IMR-90 (cell line): ENCODE results near the gene HLA-E. TPM values are rescaled to one million over a fixed set of nuclear protein-coding genes. Genes with fewer than 3 reads are reported as not detected.
"Not testable (repeated sequence)": the region's sequence is repeated elsewhere in the genome, so short reads cannot be mapped to it uniquely, and the experiment has no call there.

Source experiments
- ATAC-seq: fragments of 200-7000 bp; cut with Tn5 transposase; 2 replicates; pipeline ENCODE4 v1.9.1; 2020; ENCODE audit warnings: low read depth, mild to moderate bottlenecking, moderate library complexity
- BruUV-seq: library from RNA; stranded (reverse); fragments of 400-500 nt; replicated peaks from 2 replicates; lab custom pipeline; 2021; lab: Mats Ljungman, UMichigan
- CTCF ChIA-PET: fragments of 300-600 bp; formaldehyde crosslinking; extraction: SDS; loops from one replicate; lab custom pipeline; 2021; ENCODE audit warnings: antibody characterized with exemption; lab: Yijun Ruan, JAX
- POLR2A ChIA-PET: fragments of 300-600 bp; sonication (Branson Sonifier 250); formaldehyde crosslinking; loops from one replicate; lab custom pipeline; 2022; ENCODE audit warnings: antibody characterized with exemption; ENCODE audit not compliant: unreplicated experiment; lab: Charles Lee
- DNase-seq: peaks from one replicate; pipeline ENCODE4 v3.0.0; 2013
- H2AFZ ChIP-seq: replicated peaks from 2 replicates; pipeline ENCODE3; 2013; ENCODE audit warnings: low read length, mild to moderate bottlenecking; ENCODE audit not compliant: poor library complexity
- H2AK5ac ChIP-seq: 2 replicates; pipeline ENCODE4 v1.6.1; 2013; ENCODE audit warnings: low read depth, low read length, inconsistent platforms
- H2AK9ac ChIP-seq: replicated peaks from 2 replicates; pipeline ENCODE3; 2013; ENCODE audit warnings: mild to moderate bottlenecking, low read depth, low read length, moderate library complexity; ENCODE audit not compliant: poor library complexity
- H2BK120ac ChIP-seq: 2 replicates; pipeline ENCODE4 v1.6.1; 2013; ENCODE audit warnings: low read depth, low read length, inconsistent platforms
- H2BK15ac ChIP-seq: 3 replicates; pipeline ENCODE4 v1.6.1; 2013; ENCODE audit warnings: low read depth, low read length, inconsistent platforms
- H2BK20ac ChIP-seq: 2 replicates; pipeline ENCODE4 v1.6.1; 2013; ENCODE audit warnings: low read depth, mild to moderate bottlenecking, inconsistent platforms, low read length, moderate library complexity
- H2BK5ac ChIP-seq: 2 replicates; pipeline ENCODE4 v1.6.1; 2013; ENCODE audit warnings: mild to moderate bottlenecking, low read depth, low read length, inconsistent platforms; ENCODE audit not compliant: poor library complexity, severe bottlenecking
- H3K14ac ChIP-seq: replicated peaks from 2 replicates; pipeline ENCODE4 v1.6.1; 2013; ENCODE audit warnings: low read depth, low read length, inconsistent platforms
- H3K18ac ChIP-seq: 2 replicates; pipeline ENCODE4 v1.6.1; 2013; ENCODE audit warnings: low read depth, low read length, control low read depth
- H3K23ac ChIP-seq: 2 replicates; pipeline ENCODE4 v1.6.1; 2013; ENCODE audit warnings: low read depth, low read length, inconsistent platforms
- H3K27ac ChIP-seq: 2 replicates; pipeline ENCODE4 v1.5.1; 2013; ENCODE audit warnings: mild to moderate bottlenecking, control low read depth, low read length; ENCODE audit not compliant: insufficient read depth
- H3K27me3 ChIP-seq: 2 replicates; pipeline ENCODE4 v1.6.1; 2013; ENCODE audit warnings: low read length; ENCODE audit not compliant: control insufficient read depth, insufficient read depth
- H3K36me3 ChIP-seq: 2 replicates; pipeline ENCODE4 v1.6.1; 2013; ENCODE audit warnings: low read length, mixed read lengths; ENCODE audit not compliant: control insufficient read depth, insufficient read depth
- H3K4ac ChIP-seq: 2 replicates; pipeline ENCODE4 v1.6.1; 2013; ENCODE audit warnings: low read depth, low read length, inconsistent platforms
- H3K4me1 ChIP-seq: 2 replicates; pipeline ENCODE4 v1.6.1; 2013; ENCODE audit warnings: low read length, mixed read lengths; ENCODE audit not compliant: control insufficient read depth, insufficient read depth
- H3K4me2 ChIP-seq: 2 replicates; pipeline ENCODE4 v1.6.1; 2013; ENCODE audit warnings: low read depth, mild to moderate bottlenecking, control low read depth, low read length, moderate library complexity
- H3K4me3 ChIP-seq: 2 replicates; pipeline ENCODE4 v1.5.1; 2013; ENCODE audit warnings: low read depth, mild to moderate bottlenecking, control low read depth, low read length, moderate library complexity; ENCODE audit not compliant: insufficient read depth
- H3K56ac ChIP-seq: 2 replicates; pipeline ENCODE4 v1.6.1; 2013; ENCODE audit warnings: low read length, inconsistent platforms; ENCODE audit not compliant: insufficient read depth; ENCODE audit errors: extremely low read depth
- H3K79me1 ChIP-seq, 2 experiments: 2 replicates each; pipeline ENCODE4 v1.6.1; 2013; ENCODE audit warnings: low read length in 2 of 2, inconsistent platforms in 1 of 2, low read depth in 1 of 2
- H3K9ac ChIP-seq: 2 replicates; pipeline ENCODE4 v1.6.1; 2013; ENCODE audit warnings: low read depth, low read length, control low read depth
- H3K9me1 ChIP-seq: 2 replicates; pipeline ENCODE4 v1.6.1; 2013; ENCODE audit warnings: low read length, inconsistent platforms; ENCODE audit not compliant: insufficient read depth
- H3K9me3 ChIP-seq: 2 replicates; pipeline ENCODE4 v1.6.1; 2013; ENCODE audit warnings: low read length; ENCODE audit not compliant: control insufficient read depth, insufficient read depth
- H4K20me1 ChIP-seq: 2 replicates; pipeline ENCODE4 v1.6.1; 2013; ENCODE audit warnings: low read length, inconsistent platforms; ENCODE audit not compliant: insufficient read depth
- H4K5ac ChIP-seq: 2 replicates; pipeline ENCODE4 v1.6.1; 2013; ENCODE audit warnings: mild to moderate bottlenecking, low read depth, low read length, control low read depth
- H4K8ac ChIP-seq, 2 experiments: 2 replicates each; pipeline ENCODE4 v1.6.1; 2013; ENCODE audit warnings: low read depth in 2 of 2, low read length in 2 of 2, control low read depth in 1 of 2, inconsistent platforms in 1 of 2
- H4K91ac ChIP-seq: 2 replicates; pipeline ENCODE4 v1.6.1; 2013; ENCODE audit warnings: low read depth, low read length, inconsistent platforms; ENCODE audit not compliant: insufficient read depth
- WGBS, 2 experiments: methylation state at CpG; one replicate each; pipeline versions ENCODE4 v1.1.5 to v1.1.7; 2013; ENCODE audit warnings: missing lambda C conversion rate in 2 of 2; ENCODE audit not compliant: insufficient read length in 1 of 2; ENCODE audit errors: extremely low coverage in 2 of 2; 5-methylcytosine and 5-hydroxymethylcytosine counted together
- dilution Hi-C: fragments of 300-500 bp; cut with HindIII; formaldehyde crosslinking; loops from one replicate; pipeline ENCODE4 v1.14.3; 2018; ENCODE audit warnings: low sequenced_read_pairs; ENCODE audit not compliant: unreplicated experiment
- in situ Hi-C: fragments of 300-500 bp; cut with MboI; formaldehyde crosslinking; loops from 3 replicates; pipeline ENCODE4 v1.14.3; 2019; ENCODE audit warnings: low sequenced_read_pairs, inconsistent platforms, mixed read lengths
- intact Hi-C: fragments of 100-400 bp; cut with micrococcal nuclease; formaldehyde crosslinking; loops from 2 replicates; pipeline ENCODE4 v1.10.0; 2022
- polyA plus RNA-seq, 3 experiments: library from polyadenylated mRNA; depleted of rRNA; stranded (reverse); fragments of >200 nt; gene quantifications; 2 replicates each; pipeline ENCODE4 v1.2.3, GENCODE V29; 2012; ENCODE audit warnings: low replicate concordance in 1 of 3
- total RNA-seq: library from RNA; depleted of rRNA; stranded (reverse); fragments of >200 nt; gene quantifications from 2 replicates; pipeline ENCODE4 v1.2.3, GENCODE V29; 2012

The HLA-E gene
- total and polyA plus RNA-seq, 2 of the 4 experiments (the other 2 are of a cell fraction): 83.6 to 84.8 TPM

GRCh38 chr6:30521952-30522351 lies 32.6 kb downstream of the HLA-E start:
- H2AK9ac ChIP-seq, H3K79me1 ChIP-seq, H2AFZ ChIP-seq, H3K27ac ChIP-seq, in situ Hi-C loops, H3K56ac ChIP-seq, ATAC-seq, H3K9ac ChIP-seq, H4K20me1 ChIP-seq, H3K4me3 ChIP-seq, H3K36me3 ChIP-seq, POLR2A ChIA-PET, H3K4me2 ChIP-seq, H3K9me3 ChIP-seq, H3K27me3 ChIP-seq, dilution Hi-C loops, intact Hi-C loops, BruUV-seq, H3K9me1 ChIP-seq, H3K23ac ChIP-seq: not testable (repeated sequence)
- H2BK120ac ChIP-seq: peak overlapping the region; percentile 82; the same call in 1 of the 2 replicates
- H3K14ac ChIP-seq: peak overlapping the region; percentile 41; the same call in 1 of the 2 replicates
- H4K8ac ChIP-seq: peak overlapping the region in 1 of 2 experiments; percentile 67; a peak in 2 of 4 replicates
- peak overlapping the region; percentile 76 for H2BK5ac ChIP-seq
- H2AK5ac ChIP-seq: peak overlapping the region; percentile 15; the same call in 1 of the 2 replicates
- peak overlapping the region; percentile 64; the same call in 1 of the 2 replicates for H3K18ac ChIP-seq
- DNase-seq: peak; percentile 32
- CTCF ChIA-PET: interaction anchor here (1.1 to 1.9 kb wide), 3 partner anchors 10 to 19 kb away, joined by 3 to 5 read pairs (median 5); no protein-coding TSS in a partner anchor
- H3K4me1 ChIP-seq: peaks cover 11% of the 10 kb centered on the region
- peak overlapping the region; percentile 63; the same call in 1 of the 2 replicates for H4K5ac ChIP-seq
- WGBS, 2 experiments: no CpG with 5 or more reads among the region's 5 CpGs
- 0 out of 3 replicates have a peak overlapping the region, but pooled peaks have one; percentile 31 for H2BK15ac ChIP-seq
- peak overlapping the region; percentile 80; the same call in 1 of the 2 replicates for H2BK20ac ChIP-seq
- peak overlapping the region; percentile 83; the same call in 1 of the 2 replicates for H3K4ac ChIP-seq
- peak overlapping the region; percentile 72; the same call in 1 of the 2 replicates for H4K91ac ChIP-seq

GRCh38 chr6:30526444-30526843 lies 37.1 kb downstream of the HLA-E start:
- H3K9me3 ChIP-seq, BruUV-seq, H3K79me1 ChIP-seq, H3K4ac ChIP-seq, H4K5ac ChIP-seq, dilution Hi-C loops, H2AFZ ChIP-seq, H3K9me1 ChIP-seq, intact Hi-C loops, POLR2A ChIA-PET, H2BK120ac ChIP-seq, H3K56ac ChIP-seq, H2BK20ac ChIP-seq, H3K18ac ChIP-seq, H3K4me3 ChIP-seq, H3K9ac ChIP-seq, H4K91ac ChIP-seq, H3K14ac ChIP-seq, H3K23ac ChIP-seq, H3K4me2 ChIP-seq, H3K27ac ChIP-seq, H3K4me1 ChIP-seq, H2AK5ac ChIP-seq, H2BK5ac ChIP-seq, H3K36me3 ChIP-seq, H2AK9ac ChIP-seq, in situ Hi-C loops, DNase-seq, H2BK15ac ChIP-seq, ATAC-seq, H3K27me3 ChIP-seq, H4K8ac ChIP-seq, H4K20me1 ChIP-seq: not testable (repeated sequence)
- no CpG with 5 or more reads among the region's 3 CpGs for WGBS, 2 experiments
- CTCF ChIA-PET: interaction anchor here (1.1 kb wide), 1 partner anchor 15 kb away, joined by 3 read pairs; no protein-coding TSS in a partner anchor
